Measurements from ENCODE around the gene NLRP8.
"Not testable (repeated sequence)": the region's sequence is repeated elsewhere in the genome, so short reads cannot be mapped to it uniquely, and the experiment has no call there.

Gene NLRP8

DNA sequence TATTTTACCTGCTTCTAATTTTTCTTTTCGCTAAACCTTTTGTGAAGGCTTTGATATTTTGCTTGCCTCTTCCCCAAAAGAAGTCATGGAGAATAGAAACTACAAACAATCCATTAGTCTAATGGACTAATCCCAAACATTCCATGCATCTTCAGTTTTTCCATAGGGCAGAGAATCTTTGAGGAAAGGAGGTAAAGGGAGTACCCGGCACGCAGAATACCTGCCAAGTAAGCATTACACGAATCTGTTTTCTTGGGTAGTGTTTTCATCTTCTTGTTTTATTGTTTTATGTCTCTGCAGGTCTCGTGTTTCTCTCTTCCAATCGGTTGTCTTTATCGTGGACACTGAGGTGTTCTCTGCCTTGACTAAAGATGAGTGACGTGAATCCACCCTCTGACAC lies at the start of gene NLRP8:
NLRP8 (plus strand) TSS at position 301 of the 400 bp plus-strand sequence.
- no peak for DNase-seq (ENCODE audit: low read depth in 1 of 2, low spot score in 1 of 2)

DNA sequence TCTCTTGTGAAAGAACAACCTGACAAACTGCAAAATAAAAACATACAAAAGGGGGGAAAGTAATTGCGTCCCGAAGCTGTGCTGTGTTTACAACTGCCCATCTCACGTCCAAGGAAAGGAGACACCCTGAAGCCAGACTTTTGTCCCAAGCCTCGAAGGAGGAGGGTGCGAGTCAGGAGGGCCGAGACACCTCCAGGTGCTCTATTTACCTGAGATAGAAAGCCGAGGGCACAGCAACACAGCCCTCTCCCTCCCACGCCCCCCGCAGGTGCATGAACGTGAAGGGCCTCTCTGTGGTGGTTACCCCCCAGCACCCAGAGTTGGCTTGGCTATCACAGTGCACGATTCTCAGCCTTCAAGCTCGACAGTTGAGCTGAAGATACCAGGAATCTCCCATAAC lies 48.7 kb upstream of the NLRP8 start:
- DNase-seq (ENCODE audit: low read depth in 1 of 2, low spot score in 1 of 2), result no peak

- DNase-seq (ENCODE audit: low read depth in 1 of 2, low spot score in 1 of 2), result no peak
Measured at GRCh38 chr19:55901369-55902079, 46.1 kb upstream of the NLRP8 start.

- DNase-seq (ENCODE audit: low read depth in 1 of 2, low spot score in 1 of 2), result no peak
Measured at GRCh38 chr19:55902080-55902751, 45.4 kb upstream of the NLRP8 start.

GRCh38 chr19:55907286-55907685 lies 40.3 kb upstream of the NLRP8 start:
- no peak for DNase-seq (ENCODE audit: low read depth in 1 of 2, low spot score in 1 of 2)

GRCh38 chr19:55907746-55908145 lies 39.9 kb upstream of the NLRP8 start:
- DNase-seq (ENCODE audit: low read depth in 1 of 2, low spot score in 1 of 2), result no peak

- DNase-seq (ENCODE audit: low read depth in 1 of 2, low spot score in 1 of 2), result no peak
Measured at GRCh38 chr19:55909801-55910200, 37.8 kb upstream of the NLRP8 start.

DNA sequence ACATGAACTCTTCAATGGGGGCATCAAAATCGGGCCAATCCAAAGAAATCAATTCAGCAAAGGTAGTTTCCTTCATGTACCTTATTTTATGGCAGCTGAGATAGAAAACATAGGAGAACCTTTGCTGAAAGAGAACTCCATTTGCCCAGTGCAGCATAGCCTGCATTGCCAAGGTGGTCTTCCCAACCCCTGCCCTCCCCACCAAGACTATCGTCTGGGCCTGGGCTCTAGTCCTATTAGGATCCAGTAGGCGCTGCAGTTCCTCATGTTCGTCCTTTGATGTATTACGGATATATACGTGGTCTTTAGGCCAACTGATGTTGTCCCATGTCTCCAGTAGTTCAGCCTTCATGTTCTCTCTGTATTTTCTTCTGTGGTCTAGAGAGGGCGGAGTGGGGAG lies 34.7 kb upstream of the NLRP8 start:
- DNase-seq (ENCODE audit: low read depth in 1 of 2, low spot score in 1 of 2), result no peak

- DNase-seq (ENCODE audit: low read depth in 1 of 2, low spot score in 1 of 2), result no peak
Measured at GRCh38 chr19:55913643-55914268, 33.9 kb upstream of the NLRP8 start.

DNA sequence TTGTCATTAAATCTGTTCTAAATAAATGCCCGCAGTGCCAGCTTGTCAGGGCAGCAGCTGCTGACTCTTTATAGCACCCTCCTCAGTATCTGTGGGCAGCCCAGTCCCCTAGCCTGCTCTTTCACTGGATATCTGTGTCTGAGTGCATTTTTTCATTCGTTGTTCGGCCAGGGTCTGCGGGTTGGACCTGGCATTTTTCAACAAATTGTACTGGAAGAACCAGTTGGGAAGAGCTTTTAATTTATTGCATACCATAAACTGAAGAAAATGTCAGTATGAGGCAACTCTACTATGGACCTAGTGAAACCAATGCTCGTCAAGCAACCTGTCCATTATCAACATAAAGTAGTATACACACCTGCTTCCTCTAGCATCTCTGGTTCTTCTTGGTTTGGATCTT lies 24.1 kb upstream of the NLRP8 start:
- DNase-seq (ENCODE audit: low read depth in 1 of 2, low spot score in 1 of 2), result no peak

- no peak for DNase-seq (ENCODE audit: low read depth in 1 of 2, low spot score in 1 of 2)
Measured at GRCh38 chr19:55927991-55928390, 19.6 kb upstream of the NLRP8 start.

DNA sequence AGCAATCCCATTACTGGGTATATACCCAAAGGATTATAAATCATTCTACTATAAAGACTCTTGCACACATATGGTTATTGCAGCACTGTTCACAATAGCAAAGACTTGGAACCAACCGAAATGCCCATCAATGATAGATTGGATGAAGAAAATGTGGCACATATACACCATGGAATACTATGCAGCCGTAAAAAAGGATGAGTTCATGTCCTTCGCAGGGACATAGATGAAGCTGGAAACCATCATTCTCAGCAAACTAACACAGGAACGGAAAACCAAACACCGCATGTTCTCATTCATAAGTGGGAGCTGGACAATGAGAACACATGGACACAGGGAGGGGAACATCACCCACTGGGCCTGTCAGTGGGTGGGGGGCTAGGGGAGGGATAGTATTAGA lies 18.4 kb upstream of the NLRP8 start:
- not testable (repeated sequence) for DNase-seq (ENCODE audit: low read depth in 1 of 2, low spot score in 1 of 2)

GRCh38 chr19:55930996-55931515 lies 16.6 kb upstream of the NLRP8 start:
- DNase-seq (ENCODE audit: low read depth in 1 of 2, low spot score in 1 of 2), result no peak

GRCh38 chr19:55931936-55932386 lies 15.7 kb upstream of the NLRP8 start, which contains the start of gene NLRP13:
Gene NLRP13 (minus strand): TSS chr19:55932336. CDS start chr19:55932311, 25 bp downstream.
- no peak for DNase-seq (ENCODE audit: low read depth in 1 of 2, low spot score in 1 of 2)

GRCh38 chr19:55935206-55935605 lies 12.4 kb upstream of the NLRP8 start:
- DNase-seq (ENCODE audit: low read depth in 1 of 2, low spot score in 1 of 2), result no peak

DNA sequence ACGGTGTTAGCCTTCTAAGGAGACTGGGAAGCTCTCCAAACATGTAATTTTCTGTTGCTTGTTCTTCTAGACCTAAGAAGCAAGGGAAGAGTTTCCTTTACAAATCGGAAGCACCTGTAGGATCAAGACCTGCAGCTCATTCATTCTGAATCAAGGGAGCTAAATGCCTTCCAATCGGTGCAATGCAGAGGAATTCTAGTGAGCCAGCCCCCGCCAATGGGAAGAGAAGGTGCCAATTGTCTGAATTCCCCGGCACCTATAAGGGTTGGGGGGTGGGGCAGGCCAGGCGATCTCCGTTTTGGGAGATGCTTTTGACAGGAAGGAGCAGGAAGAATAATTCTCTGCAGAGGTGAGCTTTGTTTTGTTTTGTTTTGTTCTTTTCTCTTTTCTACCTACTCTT lies 8.4 kb upstream of the NLRP8 start:
- no peak for DNase-seq (ENCODE audit: low read depth in 1 of 2, low spot score in 1 of 2)

DNA sequence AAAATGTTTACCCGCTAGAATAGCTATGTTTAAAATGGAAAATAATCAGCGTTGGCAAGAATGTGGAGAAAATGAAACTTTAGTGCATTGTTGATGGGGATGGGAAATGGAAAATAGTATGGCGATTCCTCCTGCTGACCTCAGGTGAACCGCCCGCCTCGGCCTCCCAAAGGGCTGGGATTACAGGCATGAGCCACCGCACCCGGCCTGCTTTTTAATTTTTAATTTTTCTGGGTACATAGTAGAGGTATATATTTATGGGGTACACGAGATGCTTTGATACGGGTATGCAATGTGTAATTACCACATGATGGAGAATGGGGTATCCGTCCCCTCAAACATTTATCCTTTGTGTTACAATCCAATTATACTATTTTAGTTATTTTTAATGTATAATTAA lies 7.3 kb upstream of the NLRP8 start:
- DNase-seq (ENCODE audit: low read depth in 1 of 2, low spot score in 1 of 2), result no peak

GRCh38 chr19:55950566-55950965 lies 2.9 kb downstream of the NLRP8 start:
- DNase-seq (ENCODE audit: low read depth in 1 of 2, low spot score in 1 of 2), result not testable (repeated sequence)

- DNase-seq (ENCODE audit: low read depth in 1 of 2, low spot score in 1 of 2), result no peak
Measured at GRCh38 chr19:55956431-55956830, 8.8 kb downstream of the NLRP8 start.

- no peak for DNase-seq (ENCODE audit: low read depth in 1 of 2, low spot score in 1 of 2)
Measured at GRCh38 chr19:55958356-55958755, 10.7 kb downstream of the NLRP8 start.

DNA sequence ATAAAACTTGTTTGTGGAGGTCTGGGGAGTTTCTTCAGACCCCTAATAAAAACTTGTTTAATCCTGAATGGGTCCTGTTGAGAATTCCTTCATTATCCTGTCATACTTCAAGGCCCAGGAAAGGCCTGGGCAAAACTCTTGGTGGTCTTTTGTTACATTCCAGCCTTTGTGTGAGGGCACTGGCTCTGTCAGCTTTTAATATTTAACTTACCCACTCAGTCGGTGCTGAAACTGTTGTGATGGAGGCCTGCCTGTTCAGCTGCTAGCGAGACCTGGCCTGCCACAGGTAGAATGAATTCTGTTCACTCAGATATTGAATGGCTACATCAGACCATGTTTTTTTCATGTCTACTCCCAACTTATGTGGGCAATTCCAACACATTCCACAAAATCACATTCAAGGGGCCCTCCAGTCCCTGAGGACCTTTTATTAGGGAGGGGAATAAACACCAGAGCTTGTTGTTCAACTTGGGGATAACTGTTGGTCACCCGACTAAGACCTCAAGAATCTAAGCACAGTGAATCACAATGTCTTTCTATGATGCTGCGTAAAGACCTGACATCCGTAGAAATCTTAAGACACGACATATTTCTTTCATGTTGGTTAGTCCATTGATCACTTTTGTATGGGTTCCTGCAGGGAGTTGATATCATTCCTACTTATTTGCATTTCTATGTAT lies 12.5 kb downstream of the NLRP8 start:
- no peak for DNase-seq (ENCODE audit: low read depth in 1 of 2, low spot score in 1 of 2)

All from stimulated activated CD4-positive, alpha-beta T cell treated with anti-CD3 and anti-CD28 coated beads, Interleukin-15, amount 100 ng/mL, for 1 hour (primary cell).